Keratinocyte (primary cell): Measurements from ENCODE around the gene IFIT2. TPM values are rescaled to one million over a fixed set of nuclear protein-coding genes. Genes with fewer than 3 reads are reported as not detected.
"Not testable (repeated sequence)": the region's sequence is repeated elsewhere in the genome, so short reads cannot be mapped to it uniquely, and the experiment has no call there.

Source experiments
- DNase-seq: peaks from one replicate; pipeline ENCODE4 v3.0.0-alpha.2; 2011; ENCODE audit warnings: low read depth, missing footprints, low spot score
- FAIRE-seq: peaks from 2 replicates; lab custom pipeline; 2011; peaks lifted over from hg19 to GRCh38; lab: Jason Lieb, UNC
- H2AFZ ChIP-seq: 2 replicates; pipeline ENCODE4 v1.6.0; 2012; ENCODE audit warnings: low read length, control low read depth, inconsistent platforms; ENCODE audit not compliant: control insufficient read depth
- H3K27ac ChIP-seq: 2 replicates; pipeline ENCODE4 v1.5.1; 2011; ENCODE audit warnings: low read length; ENCODE audit not compliant: control insufficient read depth, insufficient read depth
- H3K27me3 ChIP-seq: 3 replicates; pipeline ENCODE4 v1.6.0; 2011; ENCODE audit warnings: low read length; ENCODE audit not compliant: control insufficient read depth, insufficient read depth; ENCODE audit errors: extremely low read depth
- H3K36me3 ChIP-seq, 2 experiments: 2 replicates in 1 of 2; 3 replicates in 1 of 2; pipeline ENCODE4 v1.5.1; 2011; ENCODE audit warnings: low read length in 2 of 2, mild to moderate bottlenecking in 1 of 2; ENCODE audit not compliant: control insufficient read depth in 2 of 2, insufficient read depth in 2 of 2; ENCODE audit errors: extremely low read depth in 1 of 2
- H3K4me1 ChIP-seq: 3 replicates; pipeline ENCODE4 v1.5.1; 2011; ENCODE audit warnings: low read length; ENCODE audit not compliant: control insufficient read depth, insufficient read depth; ENCODE audit errors: extremely low read depth
- H3K4me2 ChIP-seq: 3 replicates; pipeline ENCODE4 v1.6.0; 2011; ENCODE audit warnings: low read depth, low read length; ENCODE audit not compliant: control insufficient read depth, insufficient read depth; ENCODE audit errors: extremely low read depth
- H3K4me3 ChIP-seq, 3 experiments: fragments of 200-600 bp in 1 of 3; sonication (generic) in 1 of 3; 2 replicates in 2 of 3; 3 replicates in 1 of 3; pipeline ENCODE4 v1.5.1; 2011 to 2016; ENCODE audit warnings: low read length in 3 of 3, mild to moderate bottlenecking in 3 of 3, control low read depth in 2 of 3, inconsistent platforms in 1 of 3, low read depth in 1 of 3, mixed read lengths in 1 of 3, mixed run types in 1 of 3, moderate library complexity in 1 of 3; ENCODE audit not compliant: control insufficient read depth in 2 of 3, insufficient read depth in 2 of 3; ENCODE audit errors: extremely low read depth in 1 of 3
- H3K79me2 ChIP-seq: 2 replicates; pipeline ENCODE4 v1.6.0; 2012; ENCODE audit warnings: low read length; ENCODE audit not compliant: control insufficient read depth, insufficient read depth
- H3K9ac ChIP-seq: 3 replicates; pipeline ENCODE4 v1.6.0; 2011; ENCODE audit warnings: low read length; ENCODE audit not compliant: control insufficient read depth, insufficient read depth; ENCODE audit errors: extremely low read depth
- H3K9me1 ChIP-seq: 3 replicates; pipeline ENCODE4 v1.6.0; 2011; ENCODE audit warnings: low read length; ENCODE audit not compliant: control insufficient read depth, insufficient read depth; ENCODE audit errors: extremely low read depth
- H3K9me3 ChIP-seq: 2 replicates; pipeline ENCODE4 v1.5.1; 2012; ENCODE audit warnings: low read depth, low read length; ENCODE audit not compliant: control insufficient read depth
- H4K20me1 ChIP-seq: 3 replicates; pipeline ENCODE4 v1.6.0; 2011; ENCODE audit warnings: low read length; ENCODE audit not compliant: control insufficient read depth, insufficient read depth; ENCODE audit errors: extremely low read depth
- CTCF ChIP-seq, 3 experiments: IDR thresholded peaks in 1 of 3; conservative IDR thresholded peaks in 1 of 3; optimal IDR thresholded peaks in 1 of 3; 2 replicates in 2 of 3; 3 replicates in 1 of 3; pipeline versions ENCODE3 to v1.5.1; 2011; ENCODE audit warnings: low read length in 3 of 3, mild to moderate bottlenecking in 3 of 3, moderate library complexity in 2 of 3, control low read depth in 1 of 3, inconsistent platforms in 1 of 3; ENCODE audit not compliant: insufficient read depth in 2 of 3; ENCODE audit errors: extremely low read depth in 1 of 3
- EZH2 ChIP-seq: IDR thresholded peaks from one replicate; pipeline ENCODE4 v1.6.1; 2012; ENCODE audit warnings: inconsistent platforms, mild to moderate bottlenecking, low read length, moderate library complexity
- dilution Hi-C: fragments of 300-500 bp; cut with MboI; formaldehyde crosslinking; loops from one replicate; pipeline ENCODE4 v1.7.0; 2020; ENCODE audit warnings: low sequenced_read_pairs; ENCODE audit not compliant: extremely low pct_ligation_motif_present
- polyA plus RNA-seq, 5 experiments: library from polyadenylated mRNA; depleted of rRNA in 3 of 5; stranded (reverse) in 3 of 5; stranded (forward) in 1 of 5; unstranded in 1 of 5; fragments of >200 nt; gene quantifications; 1 replicate in 1 of 5; 2 replicates in 3 of 5; 3 replicates in 1 of 5; pipeline versions ENCODE4 v1.2.1 to v1.2.3, GENCODE V29; 2011 to 2012; ENCODE audit warnings: missing spikeins in 2 of 5, low read depth in 1 of 5, low replicate concordance in 1 of 5

IFIT2 gene
- polyA plus RNA-seq, 1 donor (not counting 4 experiments of a cell fraction or from before 2014, with no cell fraction given), result 3.9 TPM

- TF ChIP-seq EZH2 (no peak), CTCF (optimal IDR thresholded peaks at IDR 0.05 in 1 of 3, IDR thresholded peaks at IDR 0.05 in 1 of 3, conservative IDR thresholded peaks at IDR 0.05 in 1 of 3; ENCODE audit: extremely low read depth in 1 of 3, insufficient read depth in 2 of 3, low read length in 3 of 3) (no peak)
Measured at GRCh38 chr10:89314676-89315075, 12.8 kb downstream of the IFIT2 start.

GRCh38 chr10:89318047-89318446 is 16.2 kb downstream of the IFIT2 start:
- H3K27me3 ChIP-seq, H2AFZ ChIP-seq, H3K4me1 ChIP-seq, H3K9me3 ChIP-seq, DNase-seq, H3K4me2 ChIP-seq, H4K20me1 ChIP-seq, H3K9me1 ChIP-seq, H3K79me2 ChIP-seq, H3K27ac ChIP-seq, dilution Hi-C loops, H3K36me3 ChIP-seq, H3K4me3 ChIP-seq, FAIRE-seq, H3K9ac ChIP-seq: not testable (repeated sequence)

More at GRCh38 chr10:89314676-89315075, 12.8 kb downstream of the IFIT2 start:
- H3K36me3 ChIP-seq, result no peaks in the 10 kb centered on the region
- no peak overlapping the region for H2AFZ ChIP-seq
- no peak overlapping the region for H3K27ac ChIP-seq
- H3K9me3 ChIP-seq, result no peaks in the 10 kb centered on the region
- no peak for FAIRE-seq
- H3K4me1 ChIP-seq, result no peaks in the 10 kb centered on the region
- no peak overlapping the region for H3K9ac ChIP-seq
- no peaks in the 10 kb centered on the region for H3K79me2 ChIP-seq
- H3K4me3 ChIP-seq, result no peak overlapping the region
- dilution Hi-C loops, result no loop called here
- no peaks in the 10 kb centered on the region for H3K9me1 ChIP-seq
- no peaks in the 10 kb centered on the region for H4K20me1 ChIP-seq
- H3K27me3 ChIP-seq, result no peaks in the 10 kb centered on the region
- no peak for DNase-seq
- no peak overlapping the region for H3K4me2 ChIP-seq

GRCh38 chr10:89325081-89325480 is 23.2 kb downstream of the IFIT2 start:
- H3K79me2 ChIP-seq, H3K4me1 ChIP-seq, DNase-seq, H3K9me3 ChIP-seq, H2AFZ ChIP-seq, H3K4me2 ChIP-seq, H3K27me3 ChIP-seq, H4K20me1 ChIP-seq, H3K4me3 ChIP-seq, dilution Hi-C loops, H3K27ac ChIP-seq, H3K9ac ChIP-seq, FAIRE-seq, H3K36me3 ChIP-seq, H3K9me1 ChIP-seq: not testable (repeated sequence)

- H4K20me1 ChIP-seq, H3K27me3 ChIP-seq, dilution Hi-C loops, H3K9ac ChIP-seq, H2AFZ ChIP-seq, H3K4me1 ChIP-seq, H3K79me2 ChIP-seq, H3K4me3 ChIP-seq, DNase-seq, H3K9me1 ChIP-seq, H3K4me2 ChIP-seq, H3K9me3 ChIP-seq, FAIRE-seq, H3K36me3 ChIP-seq, H3K27ac ChIP-seq: not testable (repeated sequence)
Measured at GRCh38 chr10:89325856-89326255, 24.0 kb downstream of the IFIT2 start.
